ENCODE data around the gene UPF2.

The UPF2 gene

DNA sequence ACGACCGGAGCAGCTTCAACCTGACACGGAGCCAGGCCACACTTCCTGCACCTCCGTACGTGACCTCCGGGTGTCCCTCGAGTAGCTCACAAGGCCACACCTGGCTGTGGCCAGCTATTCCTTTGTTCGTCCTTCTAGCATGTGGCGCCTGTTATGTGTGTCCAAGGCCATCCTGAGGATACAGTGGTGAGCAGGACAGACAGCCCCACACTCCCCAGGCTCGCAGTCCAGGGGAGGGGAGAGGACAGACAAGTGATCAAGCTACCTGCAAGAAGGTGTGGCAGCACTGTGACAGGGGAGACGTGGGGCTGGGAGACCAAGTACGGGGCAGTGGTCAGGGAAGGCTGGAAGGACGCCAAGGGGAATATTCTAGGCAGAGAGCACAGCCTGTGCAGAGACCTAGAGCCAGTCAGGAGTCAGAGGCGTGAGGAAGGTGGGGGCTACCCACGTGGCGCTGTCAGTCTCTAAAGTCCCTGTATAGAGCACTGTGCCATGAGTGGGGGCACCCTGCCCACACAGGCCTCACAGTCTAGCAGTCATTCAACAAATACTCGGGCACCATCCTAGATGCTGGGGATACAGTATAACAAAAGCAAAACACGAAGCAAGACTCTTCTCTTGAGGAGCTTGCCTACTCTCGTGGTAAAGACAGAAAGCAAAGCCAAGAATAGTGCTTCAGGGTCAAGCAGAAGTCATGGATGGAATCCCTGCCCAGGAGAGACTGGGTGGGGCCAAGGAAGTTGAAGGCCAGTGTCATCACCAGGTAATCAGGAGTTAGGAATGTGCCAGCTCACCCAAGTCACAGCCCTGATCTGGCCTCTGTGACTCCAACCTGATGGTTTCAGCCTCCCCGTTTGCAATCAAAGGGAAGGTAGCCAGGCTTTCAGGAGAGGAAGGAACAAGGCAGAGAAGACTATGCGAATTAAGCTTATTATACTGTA is 160.9 kb downstream of the UPF2 start:
- DNase-seq = no peak

DNA sequence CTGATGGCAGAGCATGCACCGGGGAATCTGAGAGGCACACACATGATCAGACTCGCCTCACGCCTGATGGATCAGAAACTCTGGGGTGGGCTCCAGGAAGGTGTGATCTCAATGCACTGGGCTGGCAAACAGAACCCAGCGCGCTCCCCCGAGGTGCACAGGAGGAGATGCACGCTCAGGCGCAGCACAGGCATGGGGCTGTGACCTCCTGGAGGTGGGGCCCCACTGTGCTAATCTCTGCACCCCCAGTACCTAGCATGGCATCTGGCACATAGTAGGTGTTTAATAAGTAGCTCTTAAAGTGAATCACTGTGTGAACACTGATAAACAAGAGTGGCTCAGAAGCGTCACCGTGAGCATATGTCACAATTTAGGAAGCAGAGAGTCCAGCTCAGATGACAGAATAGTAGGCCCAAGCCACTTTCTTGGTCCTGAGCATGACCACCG is 161.6 kb downstream of the UPF2 start:
- no peak for DNase-seq

DNA sequence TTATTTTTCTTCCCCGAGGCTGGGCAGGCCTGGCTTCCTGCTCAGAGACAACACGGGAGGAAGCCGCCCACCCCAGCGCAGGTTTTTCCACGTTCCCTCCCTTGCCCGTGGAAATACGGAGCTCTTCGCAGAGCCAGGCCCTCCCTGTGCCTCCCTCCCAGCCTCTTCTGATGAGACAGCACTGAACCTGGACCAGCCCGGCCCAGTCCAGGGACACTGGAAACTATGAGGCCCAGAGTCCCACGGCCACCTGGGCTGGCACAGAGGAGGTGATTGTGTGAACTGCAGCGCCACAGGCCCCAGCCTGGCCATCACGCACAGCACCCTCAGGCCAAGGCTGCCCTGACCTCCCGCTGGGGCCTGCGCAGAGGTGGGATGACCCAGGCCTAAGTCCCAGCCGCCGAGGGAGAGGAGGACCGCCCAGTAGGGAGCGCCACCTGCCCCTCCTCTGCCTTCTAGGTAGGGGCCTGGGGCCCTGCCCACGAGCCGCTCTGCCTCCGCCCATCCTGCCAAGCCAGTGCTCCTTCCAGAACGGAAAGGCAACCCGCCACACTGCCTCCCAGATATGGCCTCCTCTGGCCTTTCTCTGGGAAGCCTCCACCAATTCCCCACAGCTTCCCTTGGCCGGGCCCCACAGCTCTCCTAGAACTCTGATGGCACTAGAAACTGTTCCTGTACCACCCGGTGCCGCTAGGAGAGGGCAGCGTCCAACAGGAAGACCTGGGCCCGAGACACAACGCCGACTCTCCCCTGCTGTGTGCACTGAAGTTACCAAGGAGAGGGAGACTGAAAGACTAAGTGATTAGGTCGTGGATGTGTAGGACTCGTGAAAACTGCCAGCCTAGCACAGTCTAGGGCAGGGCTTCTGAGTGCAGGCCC is 162.2 kb downstream of the UPF2 start:
- no peak for DNase-seq

DNA sequence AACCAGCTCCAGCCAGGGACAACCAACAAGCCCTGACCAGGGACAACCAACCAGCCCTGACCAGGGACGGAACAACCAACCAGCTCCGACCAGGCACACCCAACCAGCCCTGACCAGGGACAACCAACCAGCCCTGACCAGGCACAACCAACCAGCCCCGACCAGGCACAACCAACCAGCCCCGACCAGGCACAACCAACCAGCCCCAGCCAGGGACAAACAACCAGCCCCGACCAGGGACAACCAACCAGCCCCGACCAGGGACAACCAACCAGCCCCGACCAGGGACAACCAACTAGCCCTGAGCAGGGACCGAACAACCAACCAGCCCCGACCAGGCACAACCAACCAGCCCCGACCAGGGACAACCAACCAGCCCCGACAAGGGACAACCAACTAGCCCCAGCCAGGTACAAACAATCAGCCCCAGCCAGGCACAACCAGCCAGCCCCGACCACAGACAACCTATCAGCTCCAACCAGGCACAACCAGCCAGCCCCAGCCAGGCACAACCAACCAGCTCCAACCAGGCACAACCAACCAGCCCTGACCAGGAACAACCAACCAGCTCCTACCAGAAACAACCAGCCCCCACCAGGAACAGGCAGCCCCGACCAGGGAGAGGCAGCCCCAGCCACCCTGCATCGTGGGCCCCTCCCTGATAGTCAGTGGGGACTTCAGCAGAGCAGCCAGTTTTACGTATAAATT is 163.1 kb downstream of the UPF2 start:
- DNase-seq = no peak

DNA sequence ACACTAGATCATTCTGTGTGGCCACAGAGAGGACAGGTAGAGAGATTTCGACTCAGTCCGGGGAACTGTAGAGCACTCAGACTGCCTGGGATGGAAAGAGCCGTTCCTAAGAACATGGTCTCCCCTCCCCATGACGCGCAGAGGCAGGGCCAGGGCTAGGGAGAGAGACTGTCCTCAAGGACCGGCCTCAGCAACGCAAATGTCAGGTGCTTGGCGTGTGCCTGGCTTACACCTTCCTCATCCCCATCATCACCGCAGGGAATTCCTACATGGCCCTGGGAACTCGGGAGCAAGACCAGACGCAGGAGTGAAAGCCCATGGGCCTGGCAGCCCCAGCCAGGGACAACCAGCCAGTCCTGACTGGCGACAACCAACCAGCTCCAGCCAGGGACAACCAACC is 163.8 kb downstream of the UPF2 start:
- no peak for DNase-seq

DNA sequence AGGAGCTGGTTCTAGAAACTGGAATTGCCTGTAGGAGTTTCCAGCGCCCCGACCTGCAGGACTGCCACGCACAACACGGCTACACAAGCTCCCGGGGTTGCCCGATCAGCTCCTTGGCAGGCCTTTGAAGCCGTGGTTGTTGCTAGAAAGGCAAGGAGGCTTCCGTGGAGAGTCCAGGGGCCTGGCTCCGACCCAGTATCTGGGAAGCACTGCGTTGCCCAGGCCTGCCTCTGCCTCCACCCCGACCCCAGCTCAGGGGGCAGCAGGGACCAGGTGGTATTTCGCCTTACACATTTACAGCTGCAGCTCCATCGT is 165.1 kb downstream of the UPF2 start:
- DNase-seq = no peak

DNA sequence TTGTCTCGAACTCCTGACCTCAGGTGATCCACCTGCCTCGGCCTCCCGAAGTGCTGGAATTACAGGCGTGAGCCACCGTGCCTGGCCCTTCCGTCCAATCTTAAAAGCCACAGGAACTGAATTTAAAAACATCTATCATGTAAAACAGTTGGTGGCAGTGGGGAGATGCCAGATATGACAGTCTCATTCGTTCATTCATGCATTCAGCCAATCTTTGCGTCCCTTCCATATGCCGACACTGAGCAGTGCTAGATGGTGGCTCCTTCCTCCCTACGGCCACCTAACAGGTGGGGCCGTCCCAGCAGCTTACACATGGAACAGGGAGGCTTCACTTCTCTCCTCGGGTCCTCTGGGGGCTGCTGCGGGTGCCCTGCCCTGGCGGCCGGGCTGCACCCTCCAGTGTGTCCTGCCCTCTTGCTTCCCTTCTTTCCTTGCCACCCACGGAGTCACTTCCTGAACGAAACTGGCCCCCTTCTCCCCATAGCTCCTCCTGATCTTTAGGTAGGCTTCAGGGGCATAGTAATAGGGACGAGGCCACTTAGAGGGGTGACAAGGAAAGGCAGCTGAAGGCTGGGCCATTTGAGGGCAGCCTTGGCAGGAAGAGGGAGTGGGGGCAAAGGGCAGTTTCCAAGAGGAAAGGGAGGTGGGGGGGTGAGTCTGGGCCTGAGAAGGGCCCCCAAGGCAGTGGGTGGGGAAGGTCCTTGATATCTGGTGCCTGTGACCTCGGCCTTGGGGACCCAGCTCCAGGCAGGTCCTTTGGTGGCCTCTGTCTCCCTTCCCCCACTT is 165.6 kb downstream of the UPF2 start:
- no peak for DNase-seq

DNA sequence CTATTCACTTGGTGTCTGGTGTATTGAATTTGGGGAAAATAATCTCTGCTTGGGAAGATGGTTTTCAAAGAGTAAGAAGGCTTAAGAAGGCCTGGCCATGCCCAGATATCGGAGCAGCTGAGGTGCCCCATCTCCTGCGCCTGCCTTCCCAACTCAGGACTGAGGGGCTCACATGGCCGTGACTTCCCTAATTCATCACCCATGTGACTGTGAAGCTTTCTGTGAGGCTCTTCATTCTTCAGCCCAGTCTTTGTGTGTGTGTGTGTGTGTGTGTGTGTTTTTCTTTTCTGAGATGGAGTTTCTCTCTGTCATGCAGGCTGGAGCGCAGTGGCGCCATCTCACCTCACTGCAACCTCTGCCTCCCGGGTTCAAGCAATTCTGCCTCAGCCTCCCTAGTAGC is 166.3 kb downstream of the UPF2 start:
- DNase-seq = no peak

DNA sequence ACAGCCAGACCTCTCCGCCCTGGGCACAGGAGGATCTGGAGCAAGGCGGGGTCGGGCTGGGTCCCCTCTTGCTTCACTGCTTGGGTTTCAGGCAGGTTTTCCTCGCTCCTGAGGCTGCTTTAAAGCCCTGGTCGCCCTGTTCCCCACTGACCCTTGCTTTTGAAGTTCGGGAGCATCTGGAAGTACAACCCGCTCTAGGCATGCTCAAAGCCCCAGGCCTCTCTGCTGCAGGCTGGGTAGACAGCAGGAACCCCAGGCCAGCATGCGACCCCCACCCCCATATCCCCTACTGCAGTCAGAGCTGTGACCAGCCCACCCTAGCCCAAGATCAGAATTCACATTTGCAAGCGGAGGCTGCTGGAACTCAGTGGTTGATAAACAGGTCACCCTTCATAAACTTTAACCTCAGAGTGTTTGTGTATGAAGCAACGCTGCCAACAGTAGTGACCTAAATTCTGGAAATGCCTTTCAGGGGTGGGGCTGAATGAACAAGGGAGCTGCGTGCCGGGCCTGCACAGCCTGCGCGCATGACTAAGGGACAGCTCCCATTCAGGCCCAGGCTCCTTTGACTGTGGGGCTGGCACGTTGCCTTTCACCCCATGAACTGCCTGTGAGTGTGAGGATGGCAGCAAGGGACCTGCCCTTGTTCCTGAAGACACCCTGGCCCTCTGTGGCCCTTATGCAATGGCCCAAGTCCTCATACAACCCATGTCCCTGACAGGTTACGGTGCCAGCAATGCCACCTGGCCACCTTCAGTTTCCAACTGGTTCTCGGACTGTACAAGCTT is 166.9 kb downstream of the UPF2 start:
- peak; percentile 16 for DNase-seq

DNA sequence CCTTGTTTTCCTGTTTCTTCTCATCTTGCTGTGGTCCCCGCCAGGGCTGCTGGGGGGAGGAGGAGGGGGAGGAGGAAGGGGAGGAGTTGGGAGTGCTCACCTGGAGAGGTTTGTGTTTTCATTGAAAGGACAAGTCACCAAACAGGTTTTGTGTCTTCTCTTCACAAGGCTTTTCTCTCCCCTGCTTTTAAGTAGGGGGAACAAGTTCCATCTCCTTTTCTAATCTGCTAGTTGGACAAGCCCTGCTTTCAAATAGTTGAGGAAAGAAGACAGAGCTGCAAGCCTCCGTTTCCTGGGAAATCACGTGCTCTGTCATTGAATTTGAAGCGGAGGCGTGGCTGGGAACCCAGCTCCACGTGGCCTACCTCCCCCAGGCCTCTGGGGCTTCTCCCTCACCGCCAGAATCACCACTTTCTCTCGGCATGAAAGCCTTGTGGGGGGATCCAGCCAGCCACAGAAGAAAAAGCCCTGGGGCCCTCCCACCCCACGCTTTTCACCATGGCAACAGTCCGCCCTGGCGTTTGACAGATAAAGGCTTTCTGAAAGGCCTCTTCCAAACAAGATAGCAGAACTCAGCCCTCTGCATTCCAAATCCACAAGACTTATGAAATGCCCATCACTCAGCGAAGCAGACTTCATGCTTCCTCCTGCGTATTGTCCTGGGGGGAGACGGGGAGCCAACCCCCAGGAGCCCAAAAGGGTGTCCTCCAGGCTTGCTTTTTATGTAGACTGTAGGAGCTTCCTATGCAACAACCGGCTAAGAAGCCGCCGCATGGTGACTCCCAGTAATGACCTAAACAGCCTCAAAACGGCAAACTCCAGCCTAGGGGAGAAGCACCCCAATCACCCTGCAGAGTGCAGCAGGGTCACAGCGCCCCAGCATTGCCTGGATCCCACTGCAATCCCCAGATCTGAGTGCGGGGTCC is 167.8 kb downstream of the UPF2 start:
- DNase-seq = peak; percentile 50

DNA sequence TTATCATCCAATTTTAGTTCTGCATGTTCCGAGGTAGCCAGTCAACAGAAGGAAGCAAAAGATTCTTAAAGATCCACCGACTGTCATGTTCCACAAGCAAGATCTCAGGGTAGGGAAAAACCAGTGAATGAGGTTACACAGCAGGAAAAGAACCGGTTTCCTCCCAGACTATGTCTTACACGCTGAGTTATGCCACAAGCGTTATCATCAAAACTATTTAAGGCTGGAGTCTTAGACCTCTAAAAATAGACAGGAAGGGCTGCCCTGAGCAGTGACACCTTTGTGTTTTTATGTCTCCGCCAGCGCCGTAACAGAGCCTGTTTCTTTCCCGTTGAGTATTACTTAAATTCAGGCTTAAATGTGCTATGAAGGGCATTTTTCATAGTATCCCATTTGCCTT is 171.1 kb downstream of the UPF2 start:
- peak; percentile 32 for DNase-seq

DNA sequence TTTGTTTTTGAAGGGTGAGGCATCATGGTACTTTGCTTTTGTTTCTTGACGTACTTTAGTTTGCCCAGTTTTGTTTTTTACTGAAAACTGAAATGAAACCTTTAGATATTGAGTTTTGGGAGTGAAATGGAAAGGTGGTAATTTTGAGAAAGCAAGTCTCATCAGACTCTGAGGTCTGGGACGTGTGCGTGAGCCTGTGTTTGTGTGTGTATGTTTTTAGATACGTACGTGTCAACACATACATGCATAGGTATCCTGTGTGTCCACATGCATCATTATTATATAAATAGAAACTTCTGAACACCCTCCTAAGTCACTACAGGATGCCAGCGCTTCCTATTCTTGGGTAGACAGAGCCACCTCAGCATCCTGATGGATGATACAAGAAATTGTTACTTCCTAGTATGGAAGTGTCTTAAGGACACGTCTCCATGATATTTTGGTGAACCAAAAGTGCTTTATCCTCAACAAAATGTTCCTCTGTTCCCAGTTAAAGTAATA is 171.7 kb downstream of the UPF2 start:
- DNase-seq = no peak

DNA sequence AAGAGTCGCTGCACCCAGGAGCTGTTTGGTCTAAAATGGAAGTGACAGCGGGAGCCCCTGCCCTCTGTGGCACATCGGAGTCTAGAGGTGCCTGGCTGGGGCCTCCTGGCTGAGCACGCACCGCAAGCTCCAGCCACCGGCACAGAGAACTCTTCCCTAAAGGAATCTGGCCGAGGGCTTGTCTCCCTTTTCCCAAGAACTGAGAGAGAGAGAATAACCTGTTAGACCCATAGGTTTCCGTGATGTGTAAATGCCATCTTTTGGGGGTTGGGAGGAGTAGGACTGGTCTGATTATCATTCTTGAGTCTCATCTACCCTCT is 172.2 kb downstream of the UPF2 start:
- DNase-seq = no peak
